HEK293 (cell line): Measurements from ENCODE around the gene RPS19BP1.

Source experiments
- ZNF629 ChIP-seq: fragments of 450-650 bp; formaldehyde crosslinking; IDR thresholded peaks from 2 replicates; pipeline ENCODE4 v1.5.1; 2017; ENCODE audit warnings: missing biosample characterization, missing genetic modification characterization
- TF ChIP-seq, protein P1 (sequence below): fragments of 450-650 bp; formaldehyde crosslinking; IDR thresholded peaks from 2 replicates; pipeline ENCODE4 v1.5.1; 2016; ENCODE audit warnings: missing biosample characterization, missing genetic modification characterization, low read depth
- TF ChIP-seq, protein P2 (sequence below): fragments of 450-650 bp; formaldehyde crosslinking; IDR thresholded peaks from 2 replicates; pipeline ENCODE4 v1.5.1; 2016; ENCODE audit warnings: missing biosample characterization, missing genetic modification characterization

DNA sequence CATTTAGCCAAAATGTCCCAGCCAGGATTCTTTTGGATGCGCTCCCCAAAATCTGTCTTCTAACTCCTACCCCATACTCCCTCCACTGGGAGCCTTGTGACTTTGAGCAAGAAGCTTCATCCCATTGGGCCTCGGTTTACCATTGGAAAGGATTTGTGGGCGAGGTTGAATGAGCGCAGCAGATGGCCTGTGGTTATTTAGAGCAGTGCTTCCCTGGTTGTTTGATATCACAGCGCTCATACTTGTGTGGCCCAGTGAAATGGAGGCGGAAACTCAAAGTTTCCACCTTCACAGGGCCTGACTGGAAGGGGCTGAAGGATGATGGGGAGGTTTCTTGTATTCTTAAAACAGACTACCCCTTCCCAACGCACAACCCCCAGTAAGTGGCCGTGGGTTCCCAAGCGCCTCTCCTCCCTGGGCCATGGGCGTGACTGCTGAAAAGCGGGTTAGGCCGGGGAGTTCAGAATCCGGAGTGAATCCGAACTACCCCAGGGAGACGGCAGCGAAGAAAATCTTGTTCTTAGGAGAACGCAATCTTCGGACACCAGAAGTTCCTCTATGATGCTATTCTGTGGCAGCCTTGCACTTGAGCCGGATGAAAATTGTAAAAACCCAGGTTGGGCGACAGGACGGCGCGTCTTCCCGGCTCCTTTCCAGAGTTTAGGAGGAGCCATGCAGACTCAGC is 13.4 kb downstream of the RPS19BP1 start:
- TF ChIP-seq, protein P1, sequence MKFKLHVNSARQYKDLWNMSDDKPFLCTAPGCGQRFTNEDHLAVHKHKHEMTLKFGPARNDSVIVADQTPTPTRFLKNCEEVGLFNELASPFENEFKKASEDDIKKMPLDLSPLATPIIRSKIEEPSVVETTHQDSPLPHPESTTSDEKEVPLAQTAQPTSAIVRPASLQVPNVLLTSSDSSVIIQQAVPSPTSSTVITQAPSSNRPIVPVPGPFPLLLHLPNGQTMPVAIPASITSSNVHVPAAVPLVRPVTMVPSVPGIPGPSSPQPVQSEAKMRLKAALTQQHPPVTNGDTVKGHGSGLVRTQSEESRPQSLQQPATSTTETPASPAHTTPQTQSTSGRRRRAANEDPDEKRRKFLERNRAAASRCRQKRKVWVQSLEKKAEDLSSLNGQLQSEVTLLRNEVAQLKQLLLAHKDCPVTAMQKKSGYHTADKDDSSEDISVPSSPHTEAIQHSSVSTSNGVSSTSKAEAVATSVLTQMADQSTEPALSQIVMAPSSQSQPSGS (tag by site-specific recombination), result no peak
- TF ChIP-seq, protein P2, sequence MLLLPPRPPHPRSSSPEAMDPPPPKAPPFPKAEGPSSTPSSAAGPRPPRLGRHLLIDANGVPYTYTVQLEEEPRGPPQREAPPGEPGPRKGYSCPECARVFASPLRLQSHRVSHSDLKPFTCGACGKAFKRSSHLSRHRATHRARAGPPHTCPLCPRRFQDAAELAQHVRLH, result no peak
- no peak; the same call in 1 of the 2 replicates for TF ChIP-seq ZNF629 (tag by site-specific recombination)
